Activated CD8-positive, alpha-beta memory T cell treated with anti-CD3 and anti-CD28 coated beads for 36 hours (primary cell): Measurements from ENCODE around the gene ADAMTS15. TPM values are rescaled to one million over a fixed set of nuclear protein-coding genes. Genes with fewer than 3 reads are reported as not detected.

ENCODE experiments used
- CTCF ChIA-PET: fragments of 350-600 bp; sonication (Branson Sonifier 250); formaldehyde crosslinking; loops from one replicate; lab custom pipeline; 2021; ENCODE audit warnings: antibody characterized with exemption; lab: Charles Lee
- POLR2A ChIA-PET: fragments of 350-600 bp; sonication (Branson Sonifier 250); formaldehyde crosslinking; loops from one replicate; lab custom pipeline; 2021; ENCODE audit warnings: antibody characterized with exemption; lab: Charles Lee
- total RNA-seq, 2 experiments: library from RNA; stranded (reverse); gene quantifications; one replicate each; pipeline ENCODE4 v1.2.3, GENCODE V29; 2021

Gene ADAMTS15
- total RNA-seq, 2 experiments from 2014 or later: not detected

GRCh38 chr11:130470832-130471706 lies 22.6 kb downstream of the ADAMTS15 start:
- CTCF ChIA-PET: interaction anchor here (1.4 kb wide), 1 partner anchor 20 kb away, joined by 3 read pairs; no protein-coding TSS in a partner anchor
- POLR2A ChIA-PET: no interaction called here

- ChIA-PET POLR2A (no interaction called here), CTCF (interaction anchor here (1.4 kb wide), 1 partner anchor 21 kb away, joined by 3 read pairs; no protein-coding TSS in a partner anchor)
These were observed 23.4 kb downstream of the ADAMTS15 start for GRCh38 chr11:130471731-130472433.

- CTCF ChIA-PET: no interaction called here
- POLR2A ChIA-PET: no interaction called here
These were observed 24.1 kb downstream of the ADAMTS15 start for GRCh38 chr11:130472434-130472961.

- POLR2A ChIA-PET: no interaction called here
- CTCF ChIA-PET: no interaction called here
These were observed 24.8 kb downstream of the ADAMTS15 start for GRCh38 chr11:130473056-130473794.

- CTCF ChIA-PET: interaction anchor here (0.8 kb wide), 1 partner anchor 388 kb away, joined by 3 read pairs; no protein-coding TSS in a partner anchor
These were observed 25.4 kb downstream of the ADAMTS15 start for GRCh38 chr11:130473795-130474377.

GRCh38 chr11:130474637-130475400 lies 26.4 kb downstream of the ADAMTS15 start:
- POLR2A ChIA-PET: no interaction called here
- CTCF ChIA-PET: interaction anchor here (0.8 kb wide), 1 partner anchor 387 kb away, joined by 3 read pairs; no protein-coding TSS in a partner anchor

More at GRCh38 chr11:130473795-130474377, 25.4 kb downstream of the ADAMTS15 start:
- POLR2A ChIA-PET: no interaction called here

- CTCF ChIA-PET: no interaction called here
- POLR2A ChIA-PET: no interaction called here
These were observed 27.1 kb downstream of the ADAMTS15 start for GRCh38 chr11:130475426-130476053.

GRCh38 chr11:130476200-130476921 lies 27.9 kb downstream of the ADAMTS15 start:
- POLR2A ChIA-PET: no interaction called here
- CTCF ChIA-PET: no interaction called here

- ChIA-PET CTCF (no interaction called here), POLR2A (no interaction called here)
These were observed 28.6 kb downstream of the ADAMTS15 start for GRCh38 chr11:130476922-130477491.

- ChIA-PET CTCF (no interaction called here), POLR2A (no interaction called here)
These were observed 29.2 kb downstream of the ADAMTS15 start for GRCh38 chr11:130477586-130478203.

- CTCF ChIA-PET: no interaction called here
- POLR2A ChIA-PET: no interaction called here
These were observed 29.8 kb downstream of the ADAMTS15 start for GRCh38 chr11:130478204-130478701.

- CTCF ChIA-PET: no interaction called here
- POLR2A ChIA-PET: no interaction called here
These were observed 30.4 kb downstream of the ADAMTS15 start for GRCh38 chr11:130478881-130479280.

GRCh38 chr11:130480186-130480585 lies 31.7 kb downstream of the ADAMTS15 start:
- POLR2A ChIA-PET: no interaction called here
- CTCF ChIA-PET: no interaction called here

GRCh38 chr11:130480711-130481140 lies 32.3 kb downstream of the ADAMTS15 start:
- CTCF ChIA-PET: no interaction called here
- POLR2A ChIA-PET: no interaction called here

GRCh38 chr11:130483124-130483523 lies 34.7 kb downstream of the ADAMTS15 start:
- CTCF ChIA-PET: no interaction called here
- POLR2A ChIA-PET: no interaction called here

GRCh38 chr11:130485983-130486382 lies 37.5 kb downstream of the ADAMTS15 start:
- ChIA-PET POLR2A (no interaction called here), CTCF (no interaction called here)
